K562 (cell line): ENCODE measurements around the gene PDE4D. TPM values are rescaled to one million over a fixed set of nuclear protein-coding genes. Genes with fewer than 3 reads are reported as not detected.

ENCODE experiments used
- ATAC-seq: fragments of 200-7000 bp; cut with Tn5 transposase; 3 replicates; pipeline ENCODE4 v1.9.1; 2020; ENCODE audit warnings: moderate library complexity
- BruUV-seq: library from RNA; stranded (reverse); fragments of 400-500 nt; replicated peaks from 2 replicates; lab custom pipeline; 2021; lab: Mats Ljungman, UMichigan
- CTCF ChIA-PET: fragments of 300-600 bp; formaldehyde crosslinking; extraction: SDS; loops from one replicate; lab custom pipeline; 2021; ENCODE audit warnings: low intra/inter-chr PET ratio; lab: Yijun Ruan, JAX
- POLR2A ChIA-PET: fragments of 300-600, 350-650 bp; sonication (Branson Sonifier 250); formaldehyde crosslinking; extraction: SDS; loops from one replicate; lab custom pipeline; 2021; ENCODE audit warnings: antibody characterized with exemption, inconsistent platforms; lab: Yijun Ruan, JAX
- DNase-seq, 4 experiments: peaks; one replicate each; pipeline versions ENCODE4 v3.0.0 to v3.0.0-alpha.2; 2011 to 2018; ENCODE audit warnings: low spot score in 3 of 4, mixed read lengths in 3 of 4; ENCODE audit errors: extremely low read depth in 1 of 4
- FAIRE-seq: peaks from 2 replicates; lab custom pipeline; 2011; peaks lifted over from hg19 to GRCh38; lab: Jason Lieb, UNC
- H2AFZ ChIP-seq: 2 replicates; pipeline ENCODE4 v1.6.0; 2011; ENCODE audit warnings: low read depth, low read length, control low read depth, inconsistent platforms
- H3K27ac ChIP-seq: fragments of 200-600 bp; 3 replicates; pipeline ENCODE4 v1.8.0; 2011; ENCODE audit warnings: low read depth, mild to moderate bottlenecking, control low read depth, inconsistent platforms, low read length, moderate library complexity, mixed read lengths; ENCODE audit errors: extremely low read depth
- H3K27me3 ChIP-seq, 2 experiments: fragments of 300-600 bp in 1 of 2; 2 replicates in 1 of 2; 3 replicates in 1 of 2; pipeline versions ENCODE4 v1.6.0 to v1.8.0; 2011; ENCODE audit warnings: inconsistent platforms in 2 of 2, low read length in 2 of 2, mild to moderate bottlenecking in 1 of 2, mixed read lengths in 1 of 2, moderate library complexity in 1 of 2; ENCODE audit not compliant: control insufficient read depth in 2 of 2, insufficient read depth in 2 of 2
- H3K36me3 ChIP-seq: fragments of 300-600 bp; 3 replicates; pipeline ENCODE4 v1.8.0; 2011; ENCODE audit warnings: mild to moderate bottlenecking, low read length, inconsistent platforms; ENCODE audit not compliant: control insufficient read depth, insufficient read depth
- H3K4me1 ChIP-seq, 2 experiments: fragments of 200-600 bp in 1 of 2; replicated peaks in 1 of 2; 2 replicates in 1 of 2; 3 replicates in 1 of 2; pipeline versions ENCODE4 v1.5.1 to v1.8.0; 2011; ENCODE audit warnings: inconsistent platforms in 2 of 2, low read length in 2 of 2, mild to moderate bottlenecking in 1 of 2, mixed read lengths in 1 of 2, moderate library complexity in 1 of 2; ENCODE audit not compliant: control insufficient read depth in 2 of 2, insufficient read depth in 2 of 2
- H3K4me2 ChIP-seq: 2 replicates; pipeline ENCODE4 v1.6.1; 2011; ENCODE audit warnings: low read length, control low read depth, inconsistent platforms, mixed read lengths; ENCODE audit not compliant: insufficient read depth
- H3K4me3 ChIP-seq: fragments of 200-600 bp; sonication (generic), shearing (Covaris generic); 2 replicates; pipeline ENCODE4 v1.5.1; 2016; ENCODE audit warnings: control low read depth, inconsistent platforms
- H3K79me2 ChIP-seq: fragments of 200-600 bp; 3 replicates; pipeline ENCODE4 v1.8.0; 2011; ENCODE audit warnings: low read length, inconsistent platforms; ENCODE audit not compliant: control insufficient read depth, insufficient read depth
- H3K9ac ChIP-seq, 2 experiments: 2 replicates each; pipeline versions ENCODE4 v1.6.0 to v1.6.1; 2011; ENCODE audit warnings: low read depth in 2 of 2, low read length in 2 of 2, control low read depth in 1 of 2, inconsistent platforms in 1 of 2, mild to moderate bottlenecking in 1 of 2, mixed read lengths in 1 of 2; ENCODE audit not compliant: insufficient read depth in 1 of 2
- H3K9me1 ChIP-seq: one replicate; pipeline ENCODE4 v1.6.0; 2011; ENCODE audit warnings: inconsistent platforms, mild to moderate bottlenecking, low read length, moderate library complexity; ENCODE audit not compliant: control insufficient read depth, insufficient read depth
- H3K9me3 ChIP-seq: replicated peaks from 2 replicates; pipeline ENCODE4 v1.5.1; 2011; ENCODE audit warnings: low read depth, low read length, inconsistent platforms; ENCODE audit not compliant: control insufficient read depth, insufficient read depth
- H4K20me1 ChIP-seq: replicated peaks from 2 replicates; pipeline ENCODE4 v1.6.1; 2011; ENCODE audit warnings: low read length, inconsistent platforms, mixed read lengths; ENCODE audit not compliant: control insufficient read depth, insufficient read depth
- ATF1 ChIP-seq, 2 experiments: fragments of 450-650 bp in 1 of 2; IDR thresholded peaks; 2 replicates each; pipeline ENCODE4 v1.6.1; 2016; ENCODE audit warnings: missing compliant biosample characterization in 1 of 2, missing genetic modification characterization in 1 of 2
- HNRNPL ChIP-seq: fragments of 200-400 bp; formaldehyde crosslinking; IDR thresholded peaks from 2 replicates; pipeline ENCODE4 v1.6.1; 2017; ENCODE audit warnings: low read depth, mild to moderate bottlenecking, low read length
- MAFG ChIP-seq: fragments of 450-650 bp; conservative IDR thresholded peaks from 2 replicates; pipeline ENCODE4 v1.6.1; 2016; ENCODE audit warnings: missing genetic modification characterization, missing compliant biosample characterization
- MTF1 ChIP-seq: fragments of 250-450 bp; sonication (Bioruptor Pico); IDR thresholded peaks from 2 replicates; pipeline ENCODE4 v1.9.0; 2021; ENCODE audit warnings: moderate library complexity, mild to moderate bottlenecking, inconsistent platforms, borderline replicate concordance
- ZBTB17 ChIP-seq: fragments of 450-650 bp; formaldehyde crosslinking; IDR thresholded peaks from 2 replicates; pipeline ENCODE4 v1.4.0; 2020; ENCODE audit warnings: mild to moderate bottlenecking
- ZNF12 ChIP-seq: sonication (generic); formaldehyde crosslinking; IDR thresholded peaks from 2 replicates; pipeline ENCODE4 v1.4.0; 2020; ENCODE audit warnings: mild to moderate bottlenecking, missing genetic modification reagents
- ZNF347 ChIP-seq: fragments of 450-650 bp; formaldehyde crosslinking; IDR thresholded peaks from 2 replicates; pipeline ENCODE4 v1.4.0; 2020; ENCODE audit warnings: low read depth, mild to moderate bottlenecking, moderate library complexity
- WGBS: fragments of 100-300 bp; shearing (Covaris generic); methylation state at CpG from one replicate; pipeline ENCODE4 v1.1.6; 2016; ENCODE audit warnings: low coverage, mixed read lengths; ENCODE audit not compliant: insufficient coverage; ENCODE audit errors: missing lambda C conversion rate; 5-methylcytosine and 5-hydroxymethylcytosine counted together
- in situ Hi-C: fragments of 300-500 bp; cut with MboI; formaldehyde crosslinking; loops from 4 replicates; pipeline ENCODE4 v1.15.0; 2018; ENCODE audit warnings: inconsistent platforms, mixed read lengths
- intact Hi-C: fragments of 100-400 bp; cut with micrococcal nuclease; formaldehyde crosslinking; loops from 2 replicates; pipeline ENCODE4 v1.14.2; 2022
- polyA plus RNA-seq, 8 experiments: library from polyadenylated mRNA; depleted of rRNA in 4 of 8; stranded (reverse) in 5 of 8; unstranded in 3 of 8; fragments of >200 nt; fragmentation: Nextera tagmentation in 2 of 8; fragmentation: Illumina TruSeq in 1 of 8; extraction: Ambion mirVana in 2 of 8; extraction: Trizol in 1 of 8; gene quantifications; 2 replicates each; pipeline versions ENCODE4 v1.2.1 to v1.2.3, GENCODE V29; 2011 to 2014; ENCODE audit warnings: inconsistent platforms in 1 of 8, missing spikeins in 1 of 8
- total RNA-seq, 7 experiments: library from RNA; depleted of rRNA in 6 of 7; stranded (reverse); fragments of >200 nt in 6 of 7; fragmentation: Illumina TruSeq in 2 of 7; extraction: Trizol in 2 of 7; gene quantifications; 2 replicates each; pipeline versions ENCODE4 v1.2.1 to v1.2.3, GENCODE V29; 2011 to 2021; ENCODE audit warnings: low replicate concordance in 1 of 7
- TF ChIP-seq, protein P1 (sequence below): fragments of 450-650 bp; IDR thresholded peaks from 2 replicates; pipeline ENCODE4 v1.6.1; 2017; ENCODE audit warnings: antibody characterized with exemption, mild to moderate bottlenecking

The PDE4D gene
- total and polyA plus RNA-seq, 9 of the 15 experiments (the other 6 are each of a cell fraction or from before 2014, with no cell fraction given) = 0.04 to 0.46 (median 0.13) TPM

DNA sequence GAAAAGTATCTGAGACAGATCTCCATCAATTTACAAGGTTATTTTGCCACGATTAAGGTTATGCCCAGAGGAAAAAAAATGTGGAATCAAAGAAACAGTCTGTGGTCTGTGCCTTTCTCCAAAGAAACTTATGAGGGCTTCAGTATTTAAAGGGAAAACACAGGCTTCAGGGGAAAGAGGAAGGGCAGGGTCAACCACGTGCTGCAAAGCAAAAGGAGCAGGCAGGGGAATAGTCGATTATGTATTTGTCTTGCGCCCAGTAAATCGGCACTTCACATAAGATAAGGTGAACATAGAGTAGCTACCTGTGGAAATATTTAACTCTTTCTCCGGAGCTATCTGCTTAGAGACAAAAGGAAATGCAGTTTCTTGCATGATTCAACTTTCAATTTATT, 967.0 kb downstream of the PDE4D start:
- TF ChIP-seq ATF1 (CRISPR knock-in tag; IDR thresholded peaks at IDR 0.05) (no peak), ATF1 (tag; IDR thresholded peaks at IDR 0.05) (no peak), ZBTB17 (CRISPR knock-in tag) (no peak), MAFG (tag) (no peak), ZNF347 (CRISPR knock-in tag) (no peak), MTF1 (CRISPR knock-in tag) (no peak), HNRNPL (no peak), ZNF12 (CRISPR knock-in tag) (no peak)
- TF ChIP-seq, protein P1, sequence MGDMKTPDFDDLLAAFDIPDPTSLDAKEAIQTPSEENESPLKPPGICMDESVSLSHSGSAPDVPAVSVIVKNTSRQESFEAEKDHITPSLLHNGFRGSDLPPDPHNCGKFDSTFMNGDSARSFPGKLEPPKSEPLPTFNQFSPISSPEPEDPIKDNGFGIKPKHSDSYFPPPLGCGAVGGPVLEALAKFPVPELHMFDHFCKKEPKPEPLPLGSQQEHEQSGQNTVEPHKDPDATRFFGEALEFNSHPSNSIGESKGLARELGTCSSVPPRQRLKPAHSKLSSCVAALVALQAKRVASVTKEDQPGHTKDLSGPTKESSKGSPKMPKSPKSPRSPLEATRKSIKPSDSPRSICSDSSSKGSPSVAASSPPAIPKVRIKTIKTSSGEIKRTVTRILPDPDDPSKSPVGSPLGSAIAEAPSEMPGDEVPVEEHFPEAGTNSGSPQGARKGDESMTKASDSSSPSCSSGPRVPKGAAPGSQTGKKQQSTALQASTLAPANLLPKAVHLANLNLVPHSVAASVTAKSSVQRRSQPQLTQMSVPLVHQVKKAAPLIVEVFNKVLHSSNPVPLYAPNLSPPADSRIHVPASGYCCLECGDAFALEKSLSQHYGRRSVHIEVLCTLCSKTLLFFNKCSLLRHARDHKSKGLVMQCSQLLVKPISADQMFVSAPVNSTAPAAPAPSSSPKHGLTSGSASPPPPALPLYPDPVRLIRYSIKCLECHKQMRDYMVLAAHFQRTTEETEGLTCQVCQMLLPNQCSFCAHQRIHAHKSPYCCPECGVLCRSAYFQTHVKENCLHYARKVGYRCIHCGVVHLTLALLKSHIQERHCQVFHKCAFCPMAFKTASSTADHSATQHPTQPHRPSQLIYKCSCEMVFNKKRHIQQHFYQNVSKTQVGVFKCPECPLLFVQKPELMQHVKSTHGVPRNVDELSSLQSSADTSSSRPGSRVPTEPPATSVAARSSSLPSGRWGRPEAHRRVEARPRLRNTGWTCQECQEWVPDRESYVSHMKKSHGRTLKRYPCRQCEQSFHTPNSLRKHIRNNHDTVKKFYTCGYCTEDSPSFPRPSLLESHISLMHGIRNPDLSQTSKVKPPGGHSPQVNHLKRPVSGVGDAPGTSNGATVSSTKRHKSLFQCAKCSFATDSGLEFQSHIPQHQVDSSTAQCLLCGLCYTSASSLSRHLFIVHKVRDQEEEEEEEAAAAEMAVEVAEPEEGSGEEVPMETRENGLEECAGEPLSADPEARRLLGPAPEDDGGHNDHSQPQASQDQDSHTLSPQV = no peak
- H2AFZ ChIP-seq = no peak overlapping the region
- H3K36me3 ChIP-seq = no peaks in the 10 kb centered on the region
- FAIRE-seq (no peak), DNase-seq (no peak), ATAC-seq (no peak)
- no TSS peak for BruUV-seq
- POLR2A ChIA-PET = no interaction called here
- in situ Hi-C loops = no loop called here
- no peaks in the 10 kb centered on the region for H3K4me1 ChIP-seq
- H3K79me2 ChIP-seq = no peaks in the 10 kb centered on the region
- CTCF ChIA-PET = no interaction called here
- no peaks in the 10 kb centered on the region for H4K20me1 ChIP-seq
- no peaks in the 10 kb centered on the region for H3K27me3 ChIP-seq
- H3K4me3 ChIP-seq = no peak overlapping the region
- H3K9me3 ChIP-seq = no peaks in the 10 kb centered on the region
- no peaks in the 10 kb centered on the region for H3K9me1 ChIP-seq
- intact Hi-C loops = no loop called here
- H3K4me2 ChIP-seq = no peak overlapping the region
- no peak overlapping the region for H3K9ac ChIP-seq
- 0% methylated on average over 6 of the region's 6 CpGs for WGBS
- H3K27ac ChIP-seq = no peak overlapping the region
